Measurements from ENCODE around the gene EMC7.
A peak's percentile ranks its signal among the peaks of the same experiment; 100 is the strongest.
"Not testable (repeated sequence)": the region's sequence is repeated elsewhere in the genome, so short reads cannot be mapped to it uniquely, and the experiment has no call there.

Gene EMC7

GRCh38 chr15:34054081-34054707 lies 47.5 kb downstream of the EMC7 start:
- peaks cover 9% of the 10 kb centered on the region; the same call in 1 of the 2 replicates for H3K9me3 ChIP-seq (ENCODE audit: insufficient read depth, low read depth, low read length)
- H3K27me3 ChIP-seq (ENCODE audit: insufficient read depth, low read length): no peaks in the 10 kb centered on the region
- H3K4me3 ChIP-seq (ENCODE audit: low read length): no peak overlapping the region
- no peak overlapping the region for H3K9ac ChIP-seq (ENCODE audit: low read depth, low read length)
- H3K4me1 ChIP-seq (ENCODE audit: insufficient read depth, low read length): 0 out of 2 replicates have a peak, but pooled peaks cover 3% of the 10 kb centered on the region
- no peak overlapping the region for H3K27ac ChIP-seq (ENCODE audit: low read depth, low read length)
- no peaks in the 10 kb centered on the region for H3K36me3 ChIP-seq (ENCODE audit: insufficient read depth, low read length)
- WGBS: 94% methylated on average over 3 of the region's 3 CpGs

GRCh38 chr15:34050385-34050784 lies 51.3 kb downstream of the EMC7 start:
- H3K4me3 ChIP-seq (ENCODE audit: low read length); H3K4me1 ChIP-seq (ENCODE audit: insufficient read depth, low read length); H3K27me3 ChIP-seq (ENCODE audit: insufficient read depth, low read length); H3K9ac ChIP-seq (ENCODE audit: low read depth, low read length); H3K9me3 ChIP-seq (ENCODE audit: insufficient read depth, low read depth, low read length); H3K27ac ChIP-seq (ENCODE audit: low read depth, low read length); H3K36me3 ChIP-seq (ENCODE audit: insufficient read depth, low read length): not testable (repeated sequence)
- 98% methylated on average over 1 of the region's 1 CpG for WGBS

- H3K36me3 ChIP-seq (ENCODE audit: insufficient read depth, low read length): no peaks in the 10 kb centered on the region
- WGBS: 92% methylated on average over 2 of the region's 2 CpGs
- no peaks in the 10 kb centered on the region for H3K27me3 ChIP-seq (ENCODE audit: insufficient read depth, low read length)
- no peak overlapping the region for H3K4me3 ChIP-seq (ENCODE audit: low read length)
- no peaks in the 10 kb centered on the region for H3K4me1 ChIP-seq (ENCODE audit: insufficient read depth, low read length)
- no peak overlapping the region for H3K27ac ChIP-seq (ENCODE audit: low read depth, low read length)
- peaks cover 9% of the 10 kb centered on the region; the same call in 1 of the 2 replicates for H3K9me3 ChIP-seq (ENCODE audit: insufficient read depth, low read depth, low read length)
- no peak overlapping the region for H3K9ac ChIP-seq (ENCODE audit: low read depth, low read length)
These were observed 52.5 kb downstream of the EMC7 start for GRCh38 chr15:34049112-34049511.

- Histone ChIP-seq H3K9ac (ENCODE audit: low read depth, low read length) (no peak overlapping the region), H3K4me1 (ENCODE audit: insufficient read depth, low read length) (no peaks in the 10 kb centered on the region), H3K27ac (ENCODE audit: low read depth, low read length) (peak overlapping the region; percentile 9; the same call in 1 of the 2 replicates), H3K27me3 (ENCODE audit: insufficient read depth, low read length) (no peaks in the 10 kb centered on the region), H3K9me3 (ENCODE audit: insufficient read depth, low read depth, low read length) (peaks cover 9% of the 10 kb centered on the region; the same call in 1 of the 2 replicates), H3K4me3 (ENCODE audit: low read length) (no peak overlapping the region), H3K36me3 (ENCODE audit: insufficient read depth, low read length) (no peaks in the 10 kb centered on the region)
- WGBS: 91% methylated on average over 10 of the region's 10 CpGs
These were observed 53.5 kb downstream of the EMC7 start for GRCh38 chr15:34047893-34048775.

GRCh38 chr15:34046471-34047145 lies 55.1 kb downstream of the EMC7 start:
- 95% methylated on average over 13 of the region's 16 CpGs for WGBS
- no peaks in the 10 kb centered on the region for H3K36me3 ChIP-seq (ENCODE audit: insufficient read depth, low read length)

GRCh38 chr15:34043813-34044212 lies 57.8 kb downstream of the EMC7 start:
- H3K9ac ChIP-seq (ENCODE audit: low read depth, low read length): no peak overlapping the region
- H3K36me3 ChIP-seq (ENCODE audit: insufficient read depth, low read length): no peaks in the 10 kb centered on the region
- H3K4me3 ChIP-seq (ENCODE audit: low read length): no peak overlapping the region
- peaks cover 5% of the 10 kb centered on the region for H3K4me1 ChIP-seq (ENCODE audit: insufficient read depth, low read length)
- H3K9me3 ChIP-seq (ENCODE audit: insufficient read depth, low read depth, low read length): no peaks in the 10 kb centered on the region
- H3K27me3 ChIP-seq (ENCODE audit: insufficient read depth, low read length): peaks cover 29% of the 10 kb centered on the region
- WGBS: 82% methylated on average over 2 of the region's 2 CpGs
- no peak overlapping the region for H3K27ac ChIP-seq (ENCODE audit: low read depth, low read length)

More at GRCh38 chr15:34046471-34047145, 55.1 kb downstream of the EMC7 start:
- H3K9ac ChIP-seq (ENCODE audit: low read depth, low read length): no peak overlapping the region
- H3K4me1 ChIP-seq (ENCODE audit: insufficient read depth, low read length): no peaks in the 10 kb centered on the region
- H3K9me3 ChIP-seq (ENCODE audit: insufficient read depth, low read depth, low read length): peaks cover 9% of the 10 kb centered on the region; the same call in 1 of the 2 replicates
- H3K4me3 ChIP-seq (ENCODE audit: low read length): no peak overlapping the region
- H3K27ac ChIP-seq (ENCODE audit: low read depth, low read length): no peak overlapping the region
- peaks cover 4% of the 10 kb centered on the region; the same call in 1 of the 2 replicates for H3K27me3 ChIP-seq (ENCODE audit: insufficient read depth, low read length)

- WGBS: no CpG with 5 or more reads among the region's 1 CpG
- Histone ChIP-seq H3K27ac (ENCODE audit: low read depth, low read length) (no peak overlapping the region), H3K27me3 (ENCODE audit: insufficient read depth, low read length) (peaks cover 29% of the 10 kb centered on the region), H3K4me3 (ENCODE audit: low read length) (no peak overlapping the region), H3K9ac (ENCODE audit: low read depth, low read length) (no peak overlapping the region), H3K4me1 (ENCODE audit: insufficient read depth, low read length) (peaks cover 5% of the 10 kb centered on the region), H3K36me3 (ENCODE audit: insufficient read depth, low read length) (no peaks in the 10 kb centered on the region), H3K9me3 (ENCODE audit: insufficient read depth, low read depth, low read length) (no peaks in the 10 kb centered on the region)
These were observed 58.3 kb downstream of the EMC7 start for GRCh38 chr15:34043391-34043790.

- H3K9me3 ChIP-seq (ENCODE audit: insufficient read depth, low read depth, low read length): no peaks in the 10 kb centered on the region
- no peaks in the 10 kb centered on the region for H3K36me3 ChIP-seq (ENCODE audit: insufficient read depth, low read length)
- H3K27ac ChIP-seq (ENCODE audit: low read depth, low read length): no peak overlapping the region
- H3K9ac ChIP-seq (ENCODE audit: low read depth, low read length): no peak overlapping the region
- H3K4me1 ChIP-seq (ENCODE audit: insufficient read depth, low read length): peaks cover 5% of the 10 kb centered on the region
- peak overlapping the region; percentile 81 for H3K4me3 ChIP-seq (ENCODE audit: low read length)
- peaks cover 29% of the 10 kb centered on the region for H3K27me3 ChIP-seq (ENCODE audit: insufficient read depth, low read length)
- 88% methylated on average over 1 of the region's 1 CpG for WGBS
These were observed 61.9 kb downstream of the EMC7 start for GRCh38 chr15:34039790-34040113.

- no peaks in the 10 kb centered on the region for H3K9me3 ChIP-seq (ENCODE audit: insufficient read depth, low read depth, low read length)
- H3K4me3 ChIP-seq (ENCODE audit: low read length): peak within 1 kb of the TSS; percentile 81
- peaks cover 5% of the 10 kb centered on the region for H3K4me1 ChIP-seq (ENCODE audit: insufficient read depth, low read length)
- H3K27me3 ChIP-seq (ENCODE audit: insufficient read depth, low read length): peaks cover 29% of the 10 kb centered on the region
- peak within 1 kb of the TSS; percentile 84; the same call in 1 of the 2 replicates for H3K27ac ChIP-seq (ENCODE audit: low read depth, low read length)
- no peaks in the 10 kb centered on the region for H3K36me3 ChIP-seq (ENCODE audit: insufficient read depth, low read length)
- peak within 1 kb of the TSS; percentile 93 for H3K9ac ChIP-seq (ENCODE audit: low read depth, low read length)
- 2% methylated on average over 80 of the region's 82 CpGs for WGBS
These were observed 62.5 kb downstream of the EMC7 start, which contains the start of gene AVEN for GRCh38 chr15:34038871-34039789. AVEN (minus strand) TSS chr15:34039204; CDS start chr15:34039046, 158 bp downstream.
